GM18519 (cell line): ENCODE data around the gene BCAR1.
"Not testable (repeated sequence)": the region's sequence is repeated elsewhere in the genome, so short reads cannot be mapped to it uniquely, and the experiment has no call there.

Experiments used
- ATAC-seq: cut with Tn5 transposase; IDR thresholded peaks from one replicate; pipeline ENCODE4 v1.9.1; 2021; ENCODE audit warnings: mild to moderate bottlenecking, moderate library complexity; ENCODE audit not compliant: unreplicated experiment, low FRiP score

BCAR1 gene

GRCh38 chr16:75271441-75272096, 20.1 kb upstream of the BCAR1 start:
- ATAC-seq = no peak

GRCh38 chr16:75269358-75269757, 17.9 kb upstream of the BCAR1 start:
- ATAC-seq = not testable (repeated sequence)

- no peak for ATAC-seq
Measured at GRCh38 chr16:75267631-75268264, 16.3 kb upstream of the BCAR1 start.

- ATAC-seq = no peak
Measured at GRCh38 chr16:75266738-75267630, 15.6 kb upstream of the BCAR1 start.

GRCh38 chr16:75265911-75266701, 14.7 kb upstream of the BCAR1 start:
- peak; percentile 45 for ATAC-seq

- peak; percentile 32 for ATAC-seq
Measured at GRCh38 chr16:75264999-75265910, 13.8 kb upstream of the BCAR1 start.

GRCh38 chr16:75264457-75264998, 13.1 kb upstream of the BCAR1 start:
- no peak for ATAC-seq

GRCh38 chr16:75263963-75264445, 12.6 kb upstream of the BCAR1 start:
- ATAC-seq = no peak

GRCh38 chr16:75263291-75263962, 12.0 kb upstream of the BCAR1 start:
- ATAC-seq = no peak

GRCh38 chr16:75262800-75263127, 11.3 kb upstream of the BCAR1 start:
- no peak for ATAC-seq

- ATAC-seq = no peak
Measured at GRCh38 chr16:75262104-75262799, 10.8 kb upstream of the BCAR1 start.

GRCh38 chr16:75261590-75262078, 10.2 kb upstream of the BCAR1 start:
- no peak for ATAC-seq

GRCh38 chr16:75260851-75261589, 9.6 kb upstream of the BCAR1 start:
- no peak for ATAC-seq

- no peak for ATAC-seq
Measured at GRCh38 chr16:75258807-75259141, 7.3 kb upstream of the BCAR1 start.

- no peak for ATAC-seq
Measured at GRCh38 chr16:75257886-75258806, 6.7 kb upstream of the BCAR1 start.

- ATAC-seq = no peak
Measured at GRCh38 chr16:75256696-75257343, 5.4 kb upstream of the BCAR1 start.
